SKM-1 treated with dmso at 0.1 percent for 144 hours (cell line): ENCODE data around the gene TKT.

Experiments
- DNase-seq: peaks from one replicate; lab custom pipeline; 2025; ENCODE audit not compliant: unreplicated experiment; lab: John Stamatoyannopoulos, UW

Gene TKT

GRCh38 chr3:53225651-53226050 lies 30.2 kb downstream of the TKT start:
- DNase-seq, result no peak

- no peak for DNase-seq
Measured at GRCh38 chr3:53225181-53225580, 30.6 kb downstream of the TKT start.

DNA sequence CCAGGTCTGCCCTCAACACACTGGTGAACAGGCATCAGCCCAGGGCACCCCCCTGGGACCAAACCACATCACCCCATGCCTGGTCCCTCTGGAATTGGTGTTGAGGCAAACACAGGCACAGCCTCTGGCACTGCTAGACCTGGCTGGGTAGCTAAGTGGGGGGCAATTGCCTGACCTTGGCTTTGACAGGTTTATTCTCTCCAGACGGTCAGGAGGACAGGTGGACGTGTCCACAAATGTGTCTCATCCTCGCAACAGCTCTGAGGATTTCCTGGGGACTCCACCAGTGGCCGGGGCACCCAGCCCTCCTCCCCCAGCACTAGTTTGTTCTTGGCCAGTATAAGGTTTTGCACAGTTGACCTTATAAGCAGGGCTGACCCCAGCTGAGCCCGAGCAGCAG lies 31.3 kb downstream of the TKT start:
- DNase-seq, result no peak

GRCh38 chr3:53224026-53224425 lies 31.8 kb downstream of the TKT start:
- DNase-seq, result no peak

- DNase-seq, result no peak
Measured at GRCh38 chr3:53223541-53223966, 32.3 kb downstream of the TKT start.

GRCh38 chr3:53223025-53223424 lies 32.8 kb downstream of the TKT start:
- DNase-seq, result no peak

- DNase-seq, result no peak
Measured at GRCh38 chr3:53222183-53222901, 33.5 kb downstream of the TKT start.

DNA sequence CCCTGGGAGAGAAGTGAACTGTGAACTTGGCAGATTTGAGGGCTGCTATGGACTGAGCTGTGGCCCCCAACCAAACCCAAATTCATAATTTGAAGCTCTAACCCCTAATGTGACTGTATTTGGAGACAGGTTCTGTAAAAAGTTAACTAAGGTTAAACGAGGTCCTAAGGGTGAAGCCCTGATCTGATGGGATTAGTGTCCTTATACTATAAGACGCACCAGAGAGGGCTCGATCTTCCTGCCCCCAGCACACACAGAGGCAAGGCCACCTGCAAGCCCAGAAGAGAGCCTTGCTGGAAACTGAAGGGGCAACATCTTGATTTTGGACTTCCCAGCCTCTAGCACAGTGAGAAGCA lies 34.0 kb downstream of the TKT start:
- DNase-seq, result no peak

GRCh38 chr3:53221345-53221744 lies 34.5 kb downstream of the TKT start:
- DNase-seq, result no peak

GRCh38 chr3:53219895-53220483 lies 35.8 kb downstream of the TKT start:
- peak; percentile 80 for DNase-seq

DNA sequence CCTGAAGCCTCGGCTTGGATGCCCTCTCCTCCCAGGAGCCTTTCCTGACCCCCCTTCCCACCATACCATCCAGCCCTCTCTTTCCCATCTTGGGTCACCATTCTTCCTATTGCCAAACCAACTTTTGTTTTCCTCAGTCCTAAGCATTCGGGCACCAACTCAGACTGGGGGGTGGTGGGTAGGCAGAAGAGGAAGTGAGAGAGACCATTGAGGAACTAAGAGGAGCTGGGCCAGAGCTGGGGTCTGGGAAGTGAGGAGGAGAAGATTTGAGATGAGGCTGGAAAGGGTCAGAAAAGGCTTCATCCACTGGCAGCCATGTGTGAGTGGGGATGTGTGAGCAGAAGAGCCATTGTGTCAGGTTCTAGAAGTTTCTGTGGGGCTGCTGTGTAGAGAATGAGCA lies 37.7 kb downstream of the TKT start:
- DNase-seq, result no peak

- DNase-seq, result no peak
Measured at GRCh38 chr3:53217175-53217574, 38.6 kb downstream of the TKT start.

DNA sequence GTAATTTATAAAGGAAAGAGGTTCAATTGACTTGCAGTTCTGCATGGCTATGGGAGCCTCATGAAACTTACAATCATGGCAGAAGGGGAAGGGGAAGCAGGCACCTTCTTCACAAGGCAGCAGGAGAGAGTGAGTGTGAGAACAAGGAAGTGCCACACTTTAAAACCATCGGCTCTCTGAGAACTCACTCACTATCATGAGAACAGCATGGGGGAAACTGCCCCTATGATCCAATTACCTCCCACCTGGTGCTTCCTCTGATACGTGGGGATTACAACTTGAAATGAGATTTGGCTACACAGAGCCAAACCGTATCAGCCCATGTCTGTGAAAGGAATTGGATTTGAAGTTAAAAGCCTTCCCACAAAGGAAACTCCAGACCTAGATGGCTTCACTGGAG lies 39.1 kb downstream of the TKT start:
- peak; percentile 22 for DNase-seq

DNA sequence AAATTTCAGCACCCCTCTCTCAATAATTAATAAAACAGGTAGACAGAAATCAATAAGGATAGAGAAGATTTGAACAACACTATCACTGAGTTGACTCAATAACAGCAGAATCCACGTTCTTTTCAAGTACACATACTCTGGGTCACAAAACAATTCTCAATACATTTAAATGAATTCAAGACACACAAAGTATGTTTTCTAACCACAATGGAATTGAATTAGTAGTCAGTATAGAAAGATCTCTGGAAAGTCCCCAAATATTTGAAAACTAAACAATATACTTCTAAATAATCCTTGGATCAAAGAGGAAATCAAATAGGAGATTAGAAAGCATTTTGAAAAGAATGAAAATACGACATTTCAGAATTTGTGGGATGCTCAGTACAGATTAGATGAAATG lies 40.0 kb downstream of the TKT start:
- DNase-seq, result no peak

DNA sequence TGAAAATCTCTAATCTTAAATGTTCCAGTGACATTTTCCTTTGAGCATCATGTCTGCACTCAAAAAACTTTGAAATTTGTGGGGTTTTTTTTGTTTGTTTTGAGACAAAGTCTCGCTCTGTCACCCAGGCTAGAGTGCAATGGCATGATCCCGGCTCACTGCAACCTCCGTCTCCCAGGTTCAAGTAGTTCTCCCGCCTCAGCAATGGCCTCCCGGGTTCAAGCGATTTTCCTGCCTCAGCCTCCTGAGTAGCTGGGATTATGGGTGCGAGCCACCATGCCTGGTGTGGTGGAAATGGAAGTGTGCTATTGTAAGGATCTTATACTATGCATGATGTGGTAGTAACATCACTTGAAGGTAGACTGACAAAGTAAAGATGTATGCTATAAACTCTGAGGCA lies 42.5 kb downstream of the TKT start:
- DNase-seq, result no peak

- DNase-seq, result no peak
Measured at GRCh38 chr3:53211706-53212702, 43.8 kb downstream of the TKT start.

GRCh38 chr3:53202331-53203015 lies 53.3 kb downstream of the TKT start:
- DNase-seq, result no peak

- no peak for DNase-seq
Measured at GRCh38 chr3:53200501-53201498, 55.0 kb downstream of the TKT start.

GRCh38 chr3:53199834-53200233 lies 56.0 kb downstream of the TKT start:
- DNase-seq, result no peak

GRCh38 chr3:53198996-53199395 lies 56.8 kb downstream of the TKT start:
- DNase-seq, result no peak
